Measurements from ENCODE around the gene RAB41. TPM values are rescaled to one million over a fixed set of nuclear protein-coding genes. Genes with fewer than 3 reads are reported as not detected.

Gene RAB41
- polyA plus RNA-seq, 1 donor (not counting 4 experiments of a cell fraction or from before 2014, with no cell fraction given): not detected

DNA sequence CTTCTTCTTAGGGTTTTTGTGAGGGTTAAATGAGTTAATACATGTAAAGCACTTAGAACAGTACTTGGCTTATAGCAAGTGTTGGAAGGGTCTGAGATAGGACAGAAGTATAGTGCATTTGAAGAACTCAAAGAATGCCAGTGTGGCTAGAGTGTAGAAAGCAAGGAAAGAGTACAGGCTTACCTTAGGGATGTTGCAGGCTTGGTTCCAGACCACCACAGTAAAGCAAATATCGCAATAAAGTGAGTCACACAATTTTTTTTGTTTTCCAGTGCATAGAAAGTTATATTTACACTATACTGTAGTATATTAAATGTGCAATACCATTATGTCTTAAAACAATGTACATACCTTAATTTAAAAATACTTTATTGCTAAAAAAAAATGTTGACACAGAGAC, 49.2 kb downstream of the RAB41 start:
- no peak overlapping the region for H3K4me3 ChIP-seq (ENCODE audit: control insufficient read depth in 2 of 3, extremely low read depth in 1 of 3, insufficient read depth in 2 of 3, low read depth in 1 of 3, low read length in 3 of 3)
- H3K9ac ChIP-seq (ENCODE audit: control insufficient read depth, extremely low read depth, insufficient read depth, low read length): no peak overlapping the region
- no peaks in the 10 kb centered on the region for H3K9me1 ChIP-seq (ENCODE audit: control insufficient read depth, extremely low read depth, insufficient read depth, low read length)
- dilution Hi-C loops (cut with MboI; ENCODE audit: extremely low pct_ligation_motif_present, low sequenced_read_pairs): no loop called here
- no peaks in the 10 kb centered on the region for H3K79me2 ChIP-seq (ENCODE audit: control insufficient read depth, insufficient read depth, low read length)
- no peaks in the 10 kb centered on the region for H4K20me1 ChIP-seq (ENCODE audit: control insufficient read depth, extremely low read depth, insufficient read depth, low read length)
- no peaks in the 10 kb centered on the region for H3K4me1 ChIP-seq (ENCODE audit: control insufficient read depth, extremely low read depth, insufficient read depth, low read length)
- DNase-seq (ENCODE audit: low read depth, low spot score) (no peak), FAIRE-seq (no peak)
- TF ChIP-seq, protein P1, sequence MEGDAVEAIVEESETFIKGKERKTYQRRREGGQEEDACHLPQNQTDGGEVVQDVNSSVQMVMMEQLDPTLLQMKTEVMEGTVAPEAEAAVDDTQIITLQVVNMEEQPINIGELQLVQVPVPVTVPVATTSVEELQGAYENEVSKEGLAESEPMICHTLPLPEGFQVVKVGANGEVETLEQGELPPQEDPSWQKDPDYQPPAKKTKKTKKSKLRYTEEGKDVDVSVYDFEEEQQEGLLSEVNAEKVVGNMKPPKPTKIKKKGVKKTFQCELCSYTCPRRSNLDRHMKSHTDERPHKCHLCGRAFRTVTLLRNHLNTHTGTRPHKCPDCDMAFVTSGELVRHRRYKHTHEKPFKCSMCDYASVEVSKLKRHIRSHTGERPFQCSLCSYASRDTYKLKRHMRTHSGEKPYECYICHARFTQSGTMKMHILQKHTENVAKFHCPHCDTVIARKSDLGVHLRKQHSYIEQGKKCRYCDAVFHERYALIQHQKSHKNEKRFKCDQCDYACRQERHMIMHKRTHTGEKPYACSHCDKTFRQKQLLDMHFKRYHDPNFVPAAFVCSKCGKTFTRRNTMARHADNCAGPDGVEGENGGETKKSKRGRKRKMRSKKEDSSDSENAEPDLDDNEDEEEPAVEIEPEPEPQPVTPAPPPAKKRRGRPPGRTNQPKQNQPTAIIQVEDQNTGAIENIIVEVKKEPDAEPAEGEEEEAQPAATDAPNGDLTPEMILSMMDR (optimal IDR thresholded peaks at IDR 0.05 in 1 of 3, IDR thresholded peaks at IDR 0.05 in 1 of 3, conservative IDR thresholded peaks at IDR 0.05 in 1 of 3; ENCODE audit: extremely low read depth in 1 of 3, insufficient read depth in 2 of 3, low read length in 3 of 3): no peak
- TF ChIP-seq EZH2 (IDR thresholded peaks at IDR 0.05; ENCODE audit: low read length): no peak
- no peaks in the 10 kb centered on the region for H3K36me3 ChIP-seq (ENCODE audit: control insufficient read depth in 2 of 2, extremely low read depth in 1 of 2, insufficient read depth in 2 of 2, low read length in 2 of 2)
- H3K9me3 ChIP-seq (ENCODE audit: control insufficient read depth, low read depth, low read length): no peaks in the 10 kb centered on the region
- H3K27me3 ChIP-seq (ENCODE audit: control insufficient read depth, extremely low read depth, insufficient read depth, low read length): no peaks in the 10 kb centered on the region
- no peak overlapping the region for H2AFZ ChIP-seq (ENCODE audit: control insufficient read depth, low read length)
- H3K27ac ChIP-seq (ENCODE audit: control insufficient read depth, insufficient read depth, low read length): no peak overlapping the region
- H3K4me2 ChIP-seq (ENCODE audit: control insufficient read depth, extremely low read depth, insufficient read depth, low read depth, low read length): no peak overlapping the region

DNA sequence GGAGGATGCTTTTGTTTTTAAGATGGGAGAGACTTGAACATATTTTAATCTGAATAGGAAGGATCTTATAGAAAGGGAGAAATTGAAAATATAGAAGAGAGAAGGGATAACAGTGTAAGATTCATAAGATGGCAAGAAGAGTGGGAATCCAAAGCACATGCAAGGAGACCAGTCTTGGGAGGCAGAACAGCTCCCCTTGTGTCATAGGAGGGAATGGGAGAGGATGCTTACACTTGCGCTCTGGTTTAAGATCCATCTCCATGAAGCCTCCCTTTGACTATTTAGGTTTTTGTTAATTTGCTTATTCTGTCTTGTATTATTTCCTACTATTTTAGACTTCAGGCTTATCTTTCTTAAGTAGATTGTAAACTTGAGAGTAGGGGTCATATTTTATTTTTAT, 50.6 kb downstream of the RAB41 start:
- no peaks in the 10 kb centered on the region for H3K36me3 ChIP-seq (ENCODE audit: control insufficient read depth in 2 of 2, extremely low read depth in 1 of 2, insufficient read depth in 2 of 2, low read length in 2 of 2)
- H3K79me2 ChIP-seq (ENCODE audit: control insufficient read depth, insufficient read depth, low read length): no peaks in the 10 kb centered on the region
- DNase-seq (ENCODE audit: low read depth, low spot score) (no peak), FAIRE-seq (no peak)
- no peak overlapping the region for H2AFZ ChIP-seq (ENCODE audit: control insufficient read depth, low read length)
- no peaks in the 10 kb centered on the region for H3K9me3 ChIP-seq (ENCODE audit: control insufficient read depth, low read depth, low read length)
- H3K9me1 ChIP-seq (ENCODE audit: control insufficient read depth, extremely low read depth, insufficient read depth, low read length): no peaks in the 10 kb centered on the region
- no peaks in the 10 kb centered on the region for H3K27me3 ChIP-seq (ENCODE audit: control insufficient read depth, extremely low read depth, insufficient read depth, low read length)
- H3K4me1 ChIP-seq (ENCODE audit: control insufficient read depth, extremely low read depth, insufficient read depth, low read length): no peaks in the 10 kb centered on the region
- dilution Hi-C loops (cut with MboI; ENCODE audit: extremely low pct_ligation_motif_present, low sequenced_read_pairs): no loop called here
- no peak overlapping the region for H3K4me3 ChIP-seq (ENCODE audit: control insufficient read depth in 2 of 3, extremely low read depth in 1 of 3, insufficient read depth in 2 of 3, low read depth in 1 of 3, low read length in 3 of 3)
- H4K20me1 ChIP-seq (ENCODE audit: control insufficient read depth, extremely low read depth, insufficient read depth, low read length): no peaks in the 10 kb centered on the region
- TF ChIP-seq, protein P1 (optimal IDR thresholded peaks at IDR 0.05 in 1 of 3, IDR thresholded peaks at IDR 0.05 in 1 of 3, conservative IDR thresholded peaks at IDR 0.05 in 1 of 3; ENCODE audit: extremely low read depth in 1 of 3, insufficient read depth in 2 of 3, low read length in 3 of 3): peak; percentile 21 to 41 (median 27)
- no peak for TF ChIP-seq EZH2 (IDR thresholded peaks at IDR 0.05; ENCODE audit: low read length)
- no peak overlapping the region for H3K4me2 ChIP-seq (ENCODE audit: control insufficient read depth, extremely low read depth, insufficient read depth, low read depth, low read length)
- H3K27ac ChIP-seq (ENCODE audit: control insufficient read depth, insufficient read depth, low read length): no peak overlapping the region
- H3K9ac ChIP-seq (ENCODE audit: control insufficient read depth, extremely low read depth, insufficient read depth, low read length): no peak overlapping the region

Small RNAs within 50 kb of the gene (small RNA-seq; reads per million reads assigned to genes)
- 0 to 1.3 (median 0.25) reads per million in 3 experiments for gene RNA5SP507 (ENCODE audit: insufficient read length in 3 of 3, low read depth in 3 of 3, low replicate concordance in 1 of 3)

Other genes starting within 250 kb of the RAB41 start
- gene AWAT2, start 232.2 kb upstream of the RAB41 start, polyA plus RNA-seq: not detected in 3 replicates
- gene OTUD6A, start 219.7 kb upstream of the RAB41 start, polyA plus RNA-seq: not detected in 3 replicates
- gene IGBP1, start 148.7 kb upstream of the RAB41 start, polyA plus RNA-seq: 48.3 to 65.5 TPM (median 62.5 TPM) in 3 replicates
- not detected in 3 replicates for gene DGAT2L6, start 104.7 kb upstream of the RAB41 start, polyA plus RNA-seq
- gene AWAT1, start 47.5 kb upstream of the RAB41 start, polyA plus RNA-seq: not detected in 3 replicates
- gene P2RY4, start 22.0 kb upstream of the RAB41 start, polyA plus RNA-seq: 0.06 to 0.09 TPM in 2 of 3 replicates, not detected in the other
- not detected in 3 replicates for gene ARR3, start 13.8 kb upstream of the RAB41 start, polyA plus RNA-seq
- 102 to 127 TPM (median 109 TPM) in 3 replicates for gene PDZD11, start 7.8 kb downstream of the RAB41 start, polyA plus RNA-seq
- gene KIF4A, start 7.9 kb downstream of the RAB41 start, polyA plus RNA-seq: 1.1 to 7.1 TPM (median 6.6 TPM) in 3 replicates
- gene GDPD2, start 141.1 kb downstream of the RAB41 start, polyA plus RNA-seq: 4.4 to 22.1 TPM (median 7.2 TPM) in 3 replicates
- gene DLG3, start 162.7 kb downstream of the RAB41 start, polyA plus RNA-seq: 5.9 to 10.1 TPM (median 8.7 TPM) in 3 replicates